Measurements from ENCODE around the gene CGB3.
"Not testable (repeated sequence)": the region's sequence is repeated elsewhere in the genome, so short reads cannot be mapped to it uniquely, and the experiment has no call there.

GRCh38 chr19:49025088-49025487 lies 955 bp upstream of the CGB3 start:
- TF ChIP-seq CTCF, POLR2A (IDR thresholded peaks at IDR 0.05): not testable (repeated sequence)

Measured in tibial nerve (tissue), 3 donors.